Activated CD8-positive, alpha-beta memory T cell treated with anti-CD3 and anti-CD28 coated beads, Interleukin-2, amount 50 U/mL, for 1 hour (primary cell): ENCODE data around the gene SMIM35.

Experiments
- DNase-seq: peaks from one replicate; pipeline ENCODE4 v3.0.0-alpha.2; 2020; ENCODE audit errors: extremely low read depth

The SMIM35 gene

GRCh38 chr11:118002541-118003423 lies 84.0 kb downstream of the SMIM35 start:
- no peak for DNase-seq

DNA sequence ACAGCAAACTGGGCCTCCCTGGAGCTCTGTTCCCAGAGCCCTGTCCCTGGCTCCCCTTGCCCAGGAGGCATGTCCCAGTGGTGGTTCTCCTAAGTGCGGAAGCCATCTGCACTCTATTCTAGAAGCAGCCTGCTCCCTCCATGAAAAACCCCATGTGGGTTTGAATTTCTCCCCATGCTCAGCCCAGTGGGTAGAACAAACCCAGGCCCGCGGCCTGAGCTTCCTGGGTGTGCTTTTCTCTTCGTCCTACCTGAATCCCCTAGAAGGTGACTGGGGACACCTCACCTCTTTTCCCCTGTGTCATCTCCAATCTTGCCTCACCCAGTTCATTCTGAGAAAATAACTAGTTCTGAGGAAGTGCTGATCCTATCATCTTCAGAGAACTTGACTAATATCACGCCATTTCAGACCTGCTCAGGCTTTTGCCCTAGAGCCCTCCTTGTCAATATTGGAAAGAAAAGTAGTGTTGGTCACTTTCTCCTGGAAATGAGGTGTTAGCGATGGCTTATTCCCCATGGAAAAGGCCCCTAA lies 84.7 kb downstream of the SMIM35 start:
- no peak for DNase-seq

- no peak for DNase-seq
These were observed 85.2 kb downstream of the SMIM35 start for GRCh38 chr11:118001494-118001971.

- no peak for DNase-seq
These were observed 85.9 kb downstream of the SMIM35 start for GRCh38 chr11:118000850-118001228.

GRCh38 chr11:118000067-118000849 lies 86.5 kb downstream of the SMIM35 start:
- DNase-seq: no peak

DNA sequence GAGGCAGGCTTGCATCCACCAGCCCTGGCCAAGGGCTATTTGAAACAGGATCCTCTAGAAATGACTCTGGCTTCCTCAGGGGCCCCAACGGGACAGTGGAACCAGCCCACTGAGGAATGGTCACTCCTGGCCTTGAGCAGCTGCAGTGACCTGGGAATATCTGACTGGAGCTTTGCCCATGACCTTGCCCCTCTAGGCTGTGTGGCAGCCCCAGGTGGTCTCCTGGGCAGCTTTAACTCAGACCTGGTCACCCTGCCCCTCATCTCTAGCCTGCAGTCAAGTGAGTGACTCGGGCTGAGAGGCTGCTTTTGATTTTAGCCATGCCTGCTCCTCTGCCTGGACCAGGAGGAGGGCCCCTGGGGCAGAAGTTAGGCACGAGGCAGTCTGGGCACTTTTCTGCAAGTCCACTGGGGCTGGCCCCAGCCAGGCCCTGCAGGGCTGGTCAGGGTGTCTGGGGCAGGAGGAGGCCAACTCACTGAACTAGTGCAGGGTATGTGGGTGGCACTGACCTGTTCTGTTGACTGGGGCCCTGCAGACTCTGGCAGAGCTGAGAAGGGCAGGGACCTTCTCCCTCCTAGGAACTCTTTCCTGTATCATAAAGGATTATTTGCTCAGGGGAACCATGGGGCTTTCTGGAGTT lies 87.3 kb downstream of the SMIM35 start:
- DNase-seq: no peak

- no peak for DNase-seq
These were observed 88.0 kb downstream of the SMIM35 start for GRCh38 chr11:117998664-117999353.

DNA sequence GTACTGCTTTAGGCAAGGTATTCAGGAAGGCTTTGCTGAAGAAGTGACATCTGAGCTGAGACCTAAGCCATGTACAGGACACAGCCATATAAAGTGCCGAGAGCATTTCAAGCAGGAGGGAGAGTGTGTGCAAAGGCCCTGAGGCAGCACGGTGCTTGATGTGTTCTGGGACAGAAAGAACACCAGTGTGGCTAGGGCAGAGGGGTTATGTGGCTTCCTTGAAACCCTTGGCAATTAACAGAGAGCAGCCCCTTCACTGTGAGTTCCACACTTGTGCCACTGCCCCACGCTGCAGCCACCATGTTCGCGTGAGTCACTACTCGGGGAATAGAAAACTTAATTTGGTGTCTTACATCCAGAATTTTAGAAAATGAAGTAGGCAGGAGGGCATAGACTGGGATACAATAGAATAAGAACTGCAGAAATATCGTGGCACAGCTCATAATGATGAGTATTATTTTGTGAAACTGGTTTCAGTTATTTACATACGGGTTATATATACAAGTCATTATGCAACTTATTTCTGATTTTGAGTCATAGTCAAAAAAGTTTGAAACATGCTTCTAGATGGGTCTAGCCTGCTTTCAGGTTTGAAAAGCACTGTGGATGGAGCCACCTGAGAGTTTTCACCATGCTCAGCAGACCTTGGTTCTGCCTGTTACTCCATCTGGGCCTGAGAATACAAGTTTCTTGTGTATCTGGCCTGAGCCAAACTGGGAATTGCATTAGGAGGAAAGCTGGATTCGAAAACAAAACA lies 88.8 kb downstream of the SMIM35 start:
- no peak for DNase-seq

GRCh38 chr11:117997406-117997805 lies 89.4 kb downstream of the SMIM35 start:
- no peak for DNase-seq

DNA sequence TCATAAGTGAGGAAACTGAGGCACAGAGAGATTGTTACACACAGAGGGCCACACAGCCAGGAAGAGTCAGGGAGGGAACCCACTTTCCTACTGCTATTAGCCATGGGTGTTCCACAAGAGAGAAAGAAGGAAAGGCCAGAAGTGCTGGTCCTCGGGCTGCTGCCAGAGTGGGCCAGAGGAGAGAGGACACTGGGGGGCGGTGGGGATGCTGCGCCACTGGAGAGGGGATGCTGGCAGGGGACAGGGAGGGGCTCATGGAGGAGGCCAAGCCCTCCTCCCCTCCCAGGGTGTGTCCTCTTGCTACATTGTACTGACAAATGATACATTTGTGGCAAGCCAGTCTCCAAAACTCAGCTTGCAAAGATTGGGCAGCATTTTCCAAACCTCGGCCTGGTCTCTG lies 90.7 kb downstream of the SMIM35 start:
- DNase-seq: no peak

GRCh38 chr11:117995472-117995871 lies 91.3 kb downstream of the SMIM35 start:
- DNase-seq: no peak

DNA sequence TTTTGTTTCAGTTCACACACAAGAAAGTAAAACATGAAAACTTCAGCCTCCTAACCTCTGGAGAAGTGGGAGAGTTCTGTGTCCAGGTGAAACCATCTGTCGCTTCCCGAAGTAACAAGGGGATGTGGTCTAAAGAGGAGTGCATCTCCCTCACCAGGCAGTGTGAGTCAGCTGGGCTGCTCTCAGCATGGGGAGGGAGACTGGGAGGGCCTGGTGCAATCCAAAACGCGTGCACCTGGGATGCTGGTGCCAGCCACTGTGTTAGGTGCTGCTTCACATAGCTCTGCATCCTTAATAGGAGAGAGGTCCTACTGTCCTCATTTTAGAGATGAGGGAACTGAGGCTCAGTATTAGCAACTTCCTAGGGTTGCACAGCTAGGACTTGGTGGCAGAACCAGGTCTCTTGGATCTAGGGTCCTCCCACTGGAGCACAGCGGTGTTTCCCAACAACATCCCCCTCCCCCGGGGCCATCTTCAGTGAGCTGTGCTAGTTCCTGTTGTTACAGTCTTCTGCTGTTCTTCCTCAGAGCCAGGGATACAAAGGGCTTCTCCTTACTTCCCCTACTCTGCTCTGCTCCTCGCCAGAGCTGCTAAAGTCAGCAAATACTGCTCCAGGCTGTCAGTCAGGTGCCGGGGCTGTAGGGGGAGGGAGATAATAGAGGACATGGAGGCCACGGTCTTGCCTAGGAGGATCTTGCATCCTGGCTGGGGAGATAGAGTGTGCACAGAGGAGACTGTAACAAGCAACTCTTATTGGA lies 92.6 kb downstream of the SMIM35 start:
- DNase-seq: no peak

DNA sequence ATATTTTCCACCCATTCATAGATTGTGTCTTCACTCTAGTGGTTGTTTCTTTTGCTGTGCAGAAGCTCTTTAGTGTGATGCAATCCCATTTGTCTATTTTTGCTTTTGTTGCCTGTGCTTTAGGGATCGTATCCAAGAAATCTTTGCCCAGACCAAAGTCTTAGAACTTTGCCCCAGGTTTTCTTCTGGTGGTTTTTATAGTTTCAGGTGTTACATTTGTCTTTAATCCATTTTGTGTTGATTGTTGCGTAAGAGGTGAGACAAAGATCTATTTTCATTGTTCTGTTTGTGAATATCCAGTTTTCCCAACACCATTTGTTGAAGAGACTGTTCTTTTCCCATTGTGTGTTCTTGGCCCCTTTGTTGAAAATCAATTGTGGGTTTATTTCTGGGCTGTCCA lies 94.1 kb downstream of the SMIM35 start:
- no peak for DNase-seq

- DNase-seq: no peak
These were observed 94.6 kb downstream of the SMIM35 start for GRCh38 chr11:117992136-117992535.

GRCh38 chr11:117989351-117990102 lies 97.2 kb downstream of the SMIM35 start:
- DNase-seq: no peak

DNA sequence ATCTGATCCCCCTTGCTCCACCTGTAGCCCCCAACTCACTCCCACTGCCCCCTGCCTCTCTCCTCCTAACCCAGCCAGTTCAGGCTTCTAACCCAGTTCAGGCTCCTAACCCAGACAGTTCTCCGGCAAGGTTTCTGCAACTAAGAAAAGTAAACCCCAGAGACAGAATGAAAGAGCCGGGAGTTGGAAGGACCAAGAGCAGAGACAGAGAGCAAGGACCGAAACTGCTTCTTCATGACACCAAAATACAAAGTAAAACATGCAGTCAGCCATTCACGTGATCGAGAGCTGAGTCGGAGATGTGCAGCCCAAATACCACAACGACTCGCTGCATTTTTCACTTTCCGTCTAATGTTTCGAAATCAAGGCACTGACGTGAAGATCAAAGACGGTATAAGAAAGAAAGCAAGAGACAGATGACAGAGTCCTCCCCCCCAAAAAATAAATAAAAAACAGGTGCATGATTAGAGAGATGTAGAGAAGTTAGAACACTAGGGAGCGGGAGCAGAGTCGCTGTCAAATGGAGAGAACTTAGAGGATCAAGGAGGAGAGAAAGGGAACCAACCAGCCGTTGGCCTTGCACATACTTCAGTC lies 99.7 kb downstream of the SMIM35 start:
- peak; percentile 56 for DNase-seq

DNA sequence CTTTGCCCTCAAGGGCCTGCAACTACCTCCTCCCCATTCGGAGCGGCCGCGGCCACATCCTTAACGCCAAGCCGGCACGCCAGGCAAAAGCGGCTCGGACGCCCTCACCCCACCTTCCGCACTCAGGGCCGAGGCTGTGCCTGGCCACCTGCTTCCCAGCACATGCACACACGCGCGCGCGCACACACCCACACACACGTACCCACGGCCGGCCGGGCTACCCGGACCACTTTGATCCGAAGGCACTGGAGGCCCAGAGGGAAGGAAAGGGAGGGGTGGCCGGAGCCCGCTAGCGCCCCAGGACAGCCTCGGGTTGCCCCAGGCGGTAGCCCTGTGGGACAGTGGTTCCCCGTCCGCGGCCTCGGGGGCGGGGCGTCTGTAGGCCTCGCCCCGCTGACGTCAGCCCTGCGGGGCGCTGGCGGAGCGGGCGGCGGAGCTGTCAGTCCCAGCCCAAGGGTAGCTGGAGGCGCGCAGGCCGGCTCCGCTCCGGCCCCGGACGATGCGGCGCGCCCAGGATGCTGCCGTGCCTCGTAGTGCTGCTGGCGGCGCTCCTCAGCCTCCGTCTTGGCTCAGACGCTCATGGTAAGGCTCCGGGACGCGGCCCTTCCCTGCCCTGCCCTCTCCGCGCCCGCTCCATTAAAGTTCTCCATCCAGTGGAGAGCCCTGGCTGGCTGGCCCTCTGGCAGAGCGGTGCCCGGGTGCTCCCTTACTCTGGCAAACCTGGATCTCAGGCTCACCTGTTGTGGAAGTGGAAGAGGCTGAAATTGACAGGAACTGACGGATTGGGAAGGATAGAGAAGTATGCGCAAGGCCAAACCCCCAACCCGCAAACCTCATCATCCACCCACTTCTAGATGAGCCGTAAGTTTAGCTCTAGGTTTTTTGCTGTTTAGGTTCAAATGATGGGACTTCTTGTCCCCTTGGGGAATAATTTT lies 100.5 kb downstream of the SMIM35 start, which contains the start of gene IL10RA:
Gene IL10RA (plus strand): TSS at position 442 of the 935 bp plus-strand sequence. CDS start 74 bp downstream, at position 516.
- peak; percentile 36 for DNase-seq

- DNase-seq: no peak
These were observed 102.3 kb downstream of the SMIM35 start for GRCh38 chr11:117984476-117984875.
